GM19238 (cell line): ENCODE measurements around the gene ECM2.
"Not testable (repeated sequence)": the region's sequence is repeated elsewhere in the genome, so short reads cannot be mapped to it uniquely, and the experiment has no call there.

Source experiments
- DNase-seq: peaks from one replicate; pipeline ENCODE4 v3.0.0; 2011; ENCODE audit warnings: low spot score; ENCODE audit not compliant: insufficient read length

The ECM2 gene

DNA sequence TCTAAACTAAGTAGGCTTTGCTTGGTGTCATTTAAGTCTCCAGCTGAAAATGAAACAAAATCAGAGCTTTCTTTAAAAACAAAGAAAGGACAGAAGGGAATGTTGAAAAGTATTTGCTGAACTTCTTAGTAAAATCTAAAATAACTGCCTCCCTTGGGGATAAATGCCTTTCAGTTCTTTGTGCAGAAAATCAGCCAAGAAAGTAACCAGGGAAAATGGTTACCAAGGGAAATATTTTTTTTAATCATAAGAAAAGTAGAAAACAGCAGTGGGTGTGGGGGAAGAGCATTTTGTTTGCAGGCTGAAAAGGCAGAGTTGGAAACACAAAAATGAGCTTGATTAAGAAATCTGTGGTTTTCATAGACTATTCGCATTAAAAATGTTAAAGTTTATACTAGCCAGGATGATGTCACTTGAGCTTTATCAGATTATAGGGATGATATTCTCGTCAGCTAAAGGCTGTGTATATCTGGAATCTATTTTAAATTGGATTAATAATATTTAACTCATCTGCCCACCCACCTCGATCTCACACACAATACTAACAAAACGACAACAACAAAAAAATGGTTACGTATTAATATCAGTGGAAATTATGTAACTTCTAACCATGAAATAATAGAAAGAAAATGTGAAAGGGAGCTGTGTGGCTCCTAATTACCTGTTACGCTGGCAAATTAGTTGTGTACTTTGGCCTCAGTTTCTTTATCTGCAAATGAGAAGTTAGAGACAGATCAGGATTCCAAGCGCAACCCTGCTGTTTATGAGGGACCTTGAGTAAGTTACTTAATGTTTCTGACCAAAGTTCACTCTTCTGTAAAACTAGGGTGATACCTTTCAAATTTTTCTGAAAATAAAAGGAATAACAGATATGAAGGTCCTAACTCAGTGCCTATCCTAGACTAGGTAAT, at the start of gene ECM2:
TSS of gene ECM2 (minus strand) at position 51 of the 911 bp plus-strand sequence. CDS start 13,124 bp downstream, outside the sequence.
- no peak for DNase-seq

DNA sequence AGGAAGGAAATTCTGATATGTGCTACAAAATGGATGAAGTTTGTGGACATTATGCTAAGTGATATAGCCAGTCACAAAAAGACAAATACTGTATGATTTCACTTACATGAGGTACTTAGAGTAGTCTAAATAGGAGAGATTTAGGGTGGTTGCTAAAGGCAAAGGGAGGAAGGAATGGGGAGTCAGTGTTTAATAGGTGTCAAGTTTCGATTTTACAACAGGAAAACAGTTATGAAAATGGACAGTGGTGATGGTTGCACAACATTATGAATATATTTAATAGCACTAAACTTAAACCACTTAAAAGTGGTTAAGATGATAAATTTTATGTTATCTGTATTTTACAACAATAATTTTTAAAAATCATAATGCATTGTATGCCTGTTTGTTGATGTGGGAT, 40.4 kb upstream of the ECM2 start:
- DNase-seq: no peak

DNA sequence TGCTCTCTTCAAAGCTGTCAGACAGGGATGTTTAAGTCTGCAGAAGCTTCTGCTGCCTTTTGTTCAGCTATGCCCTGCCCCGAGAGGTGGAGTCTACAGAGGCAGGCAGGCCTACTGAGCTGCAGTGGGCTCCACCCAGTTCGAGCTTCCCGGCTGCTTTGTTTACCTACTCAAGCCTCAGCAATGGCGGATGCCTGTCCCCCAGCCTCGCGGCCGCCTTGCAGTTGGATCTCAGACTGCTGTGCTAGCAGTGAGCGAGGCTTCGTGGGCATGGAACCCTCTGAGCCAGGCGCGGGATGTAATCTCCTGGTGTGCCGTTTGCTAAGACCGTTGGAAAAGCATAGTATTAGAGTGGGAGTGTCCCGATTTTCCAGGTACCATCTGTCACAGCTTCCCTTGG, 37.8 kb upstream of the ECM2 start:
- DNase-seq: not testable (repeated sequence)

DNA sequence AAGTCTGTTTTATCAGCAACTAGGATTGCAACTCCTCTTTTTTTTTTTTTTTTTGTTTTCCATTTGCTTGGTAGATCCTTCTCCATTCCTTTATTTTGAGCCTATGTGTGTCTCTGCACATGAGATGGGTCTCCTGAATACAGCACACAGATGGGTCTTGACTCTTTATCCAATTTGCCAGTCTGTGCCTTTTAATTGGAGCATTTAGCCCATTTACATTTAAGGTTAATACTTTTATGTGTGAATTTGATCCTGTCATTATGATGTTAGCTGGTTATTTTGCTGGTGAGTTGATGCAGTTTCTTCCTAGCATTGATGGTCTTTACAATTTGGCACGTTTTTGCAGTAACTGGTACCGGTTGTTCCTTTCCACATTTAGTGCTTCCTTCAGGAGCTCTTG, 36.1 kb upstream of the ECM2 start:
- DNase-seq: not testable (repeated sequence)

DNA sequence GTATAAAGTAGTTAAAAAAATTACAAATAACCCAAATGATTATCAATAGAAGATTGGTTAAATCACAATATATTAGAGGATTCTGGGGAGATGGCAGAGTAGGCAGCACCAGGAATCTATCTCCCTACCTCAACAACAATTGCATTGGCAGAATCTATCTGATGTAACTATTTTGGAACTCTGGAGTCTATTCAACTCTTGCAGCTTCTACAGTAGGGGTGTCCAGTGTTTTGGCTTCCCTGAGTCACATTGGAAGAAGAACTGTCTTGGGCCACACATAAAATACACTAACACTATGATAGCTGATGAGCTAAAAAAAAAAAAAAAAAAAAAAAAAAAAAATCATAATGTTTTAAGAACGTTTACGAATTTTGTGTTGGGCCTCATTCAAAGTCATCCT, 29.2 kb upstream of the ECM2 start:
- no peak for DNase-seq

DNA sequence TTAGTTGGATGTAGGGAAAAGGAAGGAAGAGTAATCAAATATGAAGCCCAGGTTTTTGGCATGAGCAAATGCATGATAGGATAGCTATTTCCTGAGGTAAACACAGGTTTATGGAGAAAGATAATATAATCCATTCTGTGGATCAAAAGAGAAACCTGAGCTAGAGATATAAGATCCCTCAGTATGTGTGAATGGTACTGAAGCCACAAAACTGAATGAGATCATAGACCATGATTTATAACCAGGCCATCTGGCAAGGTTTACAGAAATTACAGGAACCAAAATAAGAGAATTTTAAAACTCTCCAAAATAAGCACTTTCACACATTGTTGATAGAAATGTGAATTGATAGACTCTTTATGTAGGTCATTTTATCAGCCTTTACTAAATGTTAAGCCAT, 28.7 kb upstream of the ECM2 start:
- no peak for DNase-seq

DNA sequence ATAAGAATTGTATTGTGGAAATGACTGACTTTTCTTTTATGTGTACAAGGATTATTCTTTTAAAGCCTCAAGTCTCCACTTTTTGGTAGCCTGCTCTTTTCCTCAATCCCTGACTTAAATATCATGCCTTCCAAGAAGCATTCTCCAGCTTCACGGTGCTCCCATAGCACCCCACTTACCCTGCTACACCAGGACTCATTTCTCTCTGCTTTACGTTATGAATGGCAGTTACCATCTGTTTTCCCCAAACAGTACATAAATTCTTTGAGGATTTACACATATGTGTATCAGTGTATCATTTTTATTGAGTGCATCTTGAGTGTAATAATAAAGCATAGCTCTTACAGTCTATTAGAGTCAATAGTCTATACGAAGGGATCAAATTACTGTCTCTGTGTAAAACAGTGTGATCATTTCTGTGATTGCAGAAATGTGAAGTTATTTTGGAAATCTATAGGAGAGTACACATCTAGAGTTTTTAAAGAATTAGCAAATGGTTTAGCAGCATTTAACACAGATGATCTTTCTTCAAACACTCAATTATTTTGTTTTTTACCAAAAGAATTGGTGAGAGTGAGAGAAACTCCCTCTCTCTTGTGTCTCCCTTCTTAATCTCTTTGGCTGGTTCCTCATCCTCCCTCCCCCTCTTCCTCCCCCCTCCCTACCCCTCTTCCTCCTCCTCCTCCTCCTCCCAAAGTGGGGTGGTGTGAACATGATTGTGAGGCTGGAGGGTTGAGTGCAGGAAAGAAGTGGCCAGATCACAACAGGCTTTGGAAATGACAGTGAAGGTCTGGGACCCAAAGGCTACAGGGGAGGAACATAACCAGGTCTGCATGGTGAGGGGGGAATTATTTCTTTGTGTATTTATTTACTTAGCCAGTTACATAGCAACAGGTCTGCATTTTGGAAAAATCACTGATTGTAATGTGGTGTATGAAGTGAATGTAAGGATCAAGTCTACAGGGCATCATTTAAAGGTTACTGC, 27.6 kb upstream of the ECM2 start:
- DNase-seq: no peak

DNA sequence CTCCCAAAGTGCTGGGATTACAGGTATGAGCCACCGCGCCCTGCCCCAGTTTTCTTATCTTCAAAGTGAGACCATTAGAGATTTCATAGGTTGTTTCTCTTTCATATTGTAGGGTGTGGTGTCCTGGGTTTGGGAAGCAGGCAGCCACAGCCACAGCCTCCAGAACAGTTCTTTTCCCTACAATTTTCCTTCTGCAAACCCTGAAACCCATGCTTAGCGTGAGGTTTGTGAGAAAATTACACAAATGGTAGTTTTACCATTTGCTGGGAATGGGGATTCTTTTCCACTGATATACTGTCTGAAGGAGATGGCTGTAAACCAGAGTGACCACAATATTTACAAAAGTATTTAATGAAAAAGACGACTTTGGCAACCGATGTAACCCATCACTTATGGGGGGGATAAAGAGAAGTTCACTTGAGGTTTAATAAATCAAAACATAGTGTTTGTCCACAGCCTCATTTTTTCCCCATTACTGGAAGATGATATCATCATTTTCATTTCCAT, 26.7 kb upstream of the ECM2 start:
- no peak for DNase-seq

DNA sequence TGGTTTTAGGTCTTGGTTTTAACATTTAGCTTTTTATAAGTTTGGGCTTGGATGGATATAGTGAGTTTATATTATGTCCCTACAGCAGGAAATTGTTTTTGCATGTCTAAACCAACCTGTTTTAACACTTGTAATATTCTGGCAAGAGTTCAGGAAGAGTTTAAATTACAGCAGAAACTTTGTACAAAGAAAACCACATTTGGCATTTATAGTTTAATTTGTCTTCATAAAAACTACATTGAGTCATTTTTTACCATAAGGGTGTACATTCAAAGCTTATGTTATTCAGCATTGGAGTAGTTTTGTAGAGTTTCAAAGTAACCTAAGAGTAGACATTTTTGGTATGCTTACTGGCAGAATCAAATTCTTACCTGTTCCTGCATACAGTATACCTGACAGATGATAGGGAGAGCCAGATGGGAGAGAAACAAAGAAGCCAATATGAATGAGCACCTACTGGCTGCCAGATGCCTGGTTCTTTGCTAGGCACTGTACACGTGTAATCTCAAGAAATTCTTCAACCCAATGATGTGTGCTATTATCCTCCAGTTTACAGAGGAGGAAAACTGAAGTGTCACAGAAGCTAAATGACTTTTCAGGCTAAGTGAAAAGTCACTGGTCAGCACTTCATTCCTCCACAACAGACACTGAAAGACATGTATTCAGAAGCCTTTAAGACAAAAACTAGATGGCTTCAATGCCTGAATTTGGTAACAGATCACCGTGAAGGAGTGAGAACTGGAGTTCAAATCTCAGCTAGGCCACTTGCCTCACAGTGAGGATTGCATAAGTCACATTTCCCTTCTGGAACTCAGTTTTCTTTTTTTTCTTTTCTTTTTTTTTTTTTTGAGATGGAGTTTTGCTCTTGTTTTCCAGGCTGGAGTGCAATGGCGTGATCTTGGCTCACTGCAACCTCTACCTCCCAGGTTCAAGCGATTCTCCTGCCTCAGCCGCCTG, 25.9 kb upstream of the ECM2 start:
- no peak for DNase-seq

DNA sequence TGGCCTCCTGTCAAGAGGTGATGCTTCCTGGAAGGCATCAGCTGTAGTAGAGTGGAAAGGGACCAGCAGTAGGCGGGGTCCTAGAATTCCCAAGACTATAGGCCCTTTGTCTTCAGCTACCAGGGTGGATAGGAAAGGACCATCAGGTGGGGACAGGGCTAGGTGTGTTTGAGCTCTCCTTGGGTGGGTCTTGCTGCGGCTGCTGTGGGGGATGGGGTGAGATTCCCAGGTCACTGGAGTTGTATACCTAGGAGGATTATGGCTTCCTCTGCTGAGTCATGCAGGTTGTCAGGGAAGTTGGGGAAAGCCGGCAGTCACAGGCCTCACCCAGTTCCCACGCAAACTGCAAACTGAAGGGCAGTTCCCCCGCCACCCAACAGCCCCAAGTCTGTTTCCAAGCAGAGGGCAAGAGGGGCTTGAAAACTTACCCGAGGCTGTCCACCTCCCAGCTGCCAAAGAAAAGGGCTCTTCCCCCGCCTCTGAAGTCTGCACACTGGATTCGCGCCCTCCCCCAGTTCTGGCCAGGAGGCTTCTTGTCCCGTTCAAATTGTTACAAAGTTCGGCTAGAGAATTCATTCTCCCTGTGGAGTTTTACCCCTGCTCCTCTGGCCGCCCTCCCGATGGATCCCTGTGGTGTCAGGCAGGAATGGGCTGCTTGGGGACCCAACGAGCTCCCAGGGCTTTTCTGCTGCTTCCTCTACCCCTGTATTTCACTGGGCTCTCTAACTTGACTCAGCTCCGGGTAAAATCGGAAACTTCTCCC, 23.0 kb upstream of the ECM2 start:
- no peak for DNase-seq

DNA sequence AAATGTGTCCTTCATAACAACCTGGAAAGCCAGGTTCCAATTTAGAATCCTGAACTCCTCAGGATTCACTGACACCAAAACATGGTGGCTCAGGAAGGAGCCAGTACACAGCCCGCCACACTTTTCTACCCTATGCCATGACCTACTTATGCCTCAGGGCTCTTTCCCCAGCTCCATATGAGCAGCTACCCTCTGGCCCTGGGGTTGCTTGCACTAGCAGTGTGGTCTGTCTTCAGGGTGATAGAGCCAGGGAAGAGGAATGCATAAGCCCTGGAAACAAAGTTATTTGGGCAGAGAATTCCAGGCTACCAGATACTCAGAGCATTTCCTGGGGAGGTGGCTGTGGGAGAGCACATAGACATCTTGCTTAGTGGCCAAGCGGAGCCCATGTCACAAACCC, 15.0 kb upstream of the ECM2 start:
- DNase-seq: no peak

DNA sequence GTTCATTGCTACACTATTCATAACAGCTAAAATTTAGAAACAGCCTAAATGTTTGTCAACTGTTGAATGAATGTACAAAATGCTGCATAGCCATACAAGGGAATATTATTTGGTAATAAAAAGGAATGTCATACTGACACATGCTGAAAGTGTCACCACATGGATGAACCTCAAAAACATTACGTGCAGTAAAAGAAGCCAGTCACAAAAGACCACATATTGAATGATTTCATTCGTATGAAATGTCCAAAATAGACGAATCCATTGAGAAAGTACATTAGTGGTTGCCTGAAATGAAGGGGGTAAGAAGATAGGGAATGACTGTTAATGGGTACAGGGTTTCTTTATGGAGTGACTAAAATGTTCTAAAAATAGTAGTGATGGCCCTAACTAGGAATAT, 11.6 kb upstream of the ECM2 start:
- no peak for DNase-seq

DNA sequence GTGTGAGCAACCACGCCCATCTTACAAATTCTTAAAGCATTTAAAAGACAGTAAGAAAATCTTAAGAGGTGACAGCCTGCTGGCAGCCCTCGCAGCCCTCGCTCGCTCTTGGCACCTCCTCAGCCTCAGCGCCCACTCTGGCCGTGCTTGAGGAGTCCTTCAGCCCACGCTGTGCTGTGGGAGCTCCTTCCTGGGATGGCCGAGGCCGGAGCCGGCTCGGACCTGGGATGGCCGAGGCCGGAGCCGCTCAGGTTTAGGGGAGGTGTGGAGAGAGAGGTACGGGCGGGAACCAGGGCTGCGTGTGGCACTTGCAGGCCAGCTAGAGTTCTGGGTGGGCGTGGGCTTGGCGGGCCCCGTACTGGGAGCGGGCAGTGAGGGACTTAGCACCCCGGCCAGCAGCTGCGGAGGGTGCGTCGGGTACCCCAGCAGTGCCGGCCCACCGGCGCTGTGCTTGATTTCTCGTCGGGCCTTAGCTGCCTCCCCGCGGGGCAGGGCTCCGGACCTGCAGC, 9.3 kb upstream of the ECM2 start:
- DNase-seq: no peak

DNA sequence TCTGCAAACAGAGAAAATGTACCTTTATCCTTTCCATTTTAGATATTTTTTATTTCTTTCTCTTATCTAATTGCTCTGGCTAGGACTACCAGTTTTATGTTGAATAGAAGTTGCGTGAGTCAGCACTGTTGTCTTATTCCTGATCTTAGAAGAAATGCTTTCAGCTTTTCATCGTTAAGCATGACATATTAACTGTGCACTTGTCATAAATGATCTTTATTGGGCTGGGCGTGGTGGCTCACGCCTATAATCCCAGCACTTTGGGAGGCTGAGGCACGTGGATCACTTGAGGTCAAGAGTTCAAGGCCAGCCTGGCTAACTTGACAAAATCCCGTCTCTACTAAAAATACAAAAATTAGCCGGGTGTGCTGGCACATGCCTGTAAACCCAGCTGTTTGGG, 8.2 kb upstream of the ECM2 start:
- no peak for DNase-seq

DNA sequence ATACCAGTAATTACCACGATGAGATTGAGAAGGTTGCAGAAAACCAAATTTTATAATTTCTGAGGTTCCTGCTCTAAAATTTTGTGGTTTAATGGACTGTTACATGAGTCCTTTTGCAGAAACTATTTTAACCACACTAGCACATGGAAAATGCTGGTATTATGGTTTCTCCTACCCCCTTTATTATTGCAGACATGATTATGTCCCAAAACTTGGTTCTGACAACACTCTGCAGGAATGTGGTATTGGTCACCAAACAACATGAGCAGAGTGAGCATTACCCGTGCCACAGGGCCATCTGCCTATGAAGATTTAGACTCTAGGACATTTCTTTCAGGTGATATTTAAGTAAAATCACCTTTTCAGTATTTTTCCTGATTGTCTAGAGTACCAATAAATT, 2.8 kb upstream of the ECM2 start:
- DNase-seq: no peak

DNA sequence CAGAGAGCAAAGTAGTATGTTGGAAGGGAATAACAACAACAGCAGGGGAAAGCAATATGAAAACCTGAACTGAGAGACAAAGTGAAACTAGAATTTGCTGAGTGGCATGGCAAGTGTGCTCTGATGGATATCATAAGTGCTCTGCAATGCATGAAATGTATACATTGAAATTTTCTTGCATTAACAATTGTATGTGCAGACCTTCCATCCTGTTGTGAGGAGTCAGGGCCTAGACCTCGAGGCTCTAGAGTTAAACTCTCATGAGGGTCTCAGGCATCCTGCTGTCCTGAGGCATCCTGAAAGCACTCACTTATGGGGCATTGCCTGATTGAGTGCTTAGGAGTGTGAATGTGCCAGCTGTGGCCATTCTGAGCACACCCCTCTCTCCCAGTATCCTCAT, 1.1 kb downstream of the ECM2 start:
- no peak for DNase-seq

DNA sequence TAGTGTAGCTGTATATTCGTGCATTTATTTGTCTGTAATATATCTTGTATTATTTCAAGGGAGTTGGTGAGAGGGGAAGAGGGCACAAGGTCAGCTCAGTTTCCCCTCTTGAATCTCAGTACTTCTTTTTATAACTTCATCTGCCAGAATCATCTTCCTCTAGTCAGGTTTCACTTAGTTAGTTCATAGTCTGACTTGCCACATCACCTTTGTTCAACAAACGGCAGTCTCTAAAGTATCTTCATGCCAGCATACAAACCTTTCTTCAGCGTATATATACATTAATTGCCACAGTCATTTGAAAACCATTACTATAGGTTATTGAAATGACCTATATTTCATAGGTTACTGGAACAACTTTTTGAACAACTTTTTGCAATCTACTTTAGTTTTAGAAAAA, 1.6 kb downstream of the ECM2 start:
- DNase-seq: no peak

DNA sequence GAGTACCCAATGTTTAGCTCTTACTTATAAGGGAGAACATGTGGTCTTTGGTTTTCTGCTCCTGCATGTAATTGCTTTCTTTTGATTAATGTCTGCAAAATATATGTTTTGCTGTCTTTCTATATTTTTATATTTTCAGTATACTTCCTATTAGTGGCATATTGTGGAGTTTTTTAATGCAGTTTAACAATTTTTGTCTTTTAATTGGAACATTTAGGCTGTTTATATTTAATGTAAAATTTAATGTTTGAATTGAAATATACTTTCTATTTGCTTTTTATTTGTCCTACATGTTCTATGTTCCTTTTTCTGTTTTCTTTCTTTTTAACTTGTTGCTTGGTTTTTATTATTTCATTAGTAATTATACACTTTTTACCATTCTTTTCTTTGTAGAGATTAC, 4.9 kb downstream of the ECM2 start:
- no peak for DNase-seq

DNA sequence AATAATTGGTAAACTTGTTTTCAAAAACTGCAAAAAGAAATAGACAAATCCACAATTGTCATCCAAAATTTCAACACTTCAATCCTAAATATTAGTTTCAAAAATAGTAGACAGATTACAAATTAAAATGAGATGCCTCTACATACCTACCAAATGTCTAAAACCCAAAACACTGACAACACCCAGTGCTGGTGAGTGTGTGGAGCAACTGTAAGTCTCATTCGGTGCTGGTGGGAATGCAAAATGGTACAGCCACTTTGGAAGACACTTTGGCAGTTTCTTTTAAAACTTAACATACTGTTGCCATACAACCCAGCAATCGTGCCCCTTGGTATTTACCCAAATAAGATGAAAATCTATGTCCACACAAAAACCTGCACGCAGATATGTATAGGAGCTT, 6.7 kb downstream of the ECM2 start:
- DNase-seq: no peak

DNA sequence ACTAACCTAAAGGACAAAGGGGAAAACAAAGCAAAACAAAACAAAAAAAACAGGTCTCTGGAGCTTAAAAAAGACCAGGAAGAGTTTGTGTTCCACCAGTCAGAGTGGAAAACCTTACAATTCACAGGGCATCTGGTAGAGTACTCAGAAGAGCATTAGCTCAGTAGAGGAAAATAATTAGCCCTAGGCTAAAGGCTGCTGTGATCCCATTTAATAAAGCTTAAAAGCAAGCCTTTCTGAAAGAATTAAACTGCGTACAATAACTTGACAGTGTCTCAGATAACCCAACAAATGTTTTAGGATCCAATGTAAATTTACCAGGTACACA, 7.3 kb downstream of the ECM2 start:
- no peak for DNase-seq
